ENCODE measurements around the gene MVB12B. TPM values are rescaled to one million over a fixed set of nuclear protein-coding genes. Genes with fewer than 3 reads are reported as not detected.
A peak's percentile ranks its signal among the peaks of the same experiment; 100 is the strongest.

Gene MVB12B
- total and polyA plus RNA-seq, 2 of the 13 experiments (the other 11 are each of a cell fraction or from before 2014, with no cell fraction given): 12.1 to 30.1 TPM

DNA sequence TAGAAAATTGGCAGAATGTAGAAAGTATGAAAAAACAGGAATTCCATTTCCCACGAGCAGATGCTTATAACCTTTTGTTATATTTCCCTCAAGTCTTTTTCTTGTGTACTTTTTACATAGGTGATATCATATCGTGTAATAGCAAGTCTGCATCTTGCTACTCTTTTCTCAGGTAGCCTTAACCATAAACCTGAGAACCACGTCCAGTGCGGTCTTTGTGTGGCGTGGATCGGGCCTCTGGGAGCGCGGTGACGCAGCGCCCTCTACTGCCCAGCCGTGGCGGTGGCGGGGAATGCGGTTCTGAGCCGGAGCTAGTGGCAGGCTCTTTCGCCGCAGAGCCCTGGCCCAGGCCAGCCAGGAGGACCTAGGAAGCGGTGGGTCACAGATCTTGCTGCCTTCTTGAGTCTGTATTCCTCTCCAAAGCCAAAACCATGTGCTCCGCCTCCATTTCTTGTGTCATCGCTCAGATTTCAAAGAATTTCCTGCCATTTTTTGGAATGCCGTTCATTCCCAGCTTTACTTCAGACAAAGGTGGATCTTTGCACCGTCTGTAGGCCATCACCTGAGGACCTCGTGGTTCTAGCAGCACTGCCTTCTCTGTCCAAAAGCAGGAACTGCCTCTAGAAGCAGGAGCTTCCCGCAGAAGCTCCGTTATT is 71.9 kb downstream of the MVB12B start (continued):
- TF ChIP-seq ZHX1 (CRISPR knock-in tag; IDR thresholded peaks at IDR 0.05; ENCODE audit: low read depth) (0 out of 2 replicates have a peak, but pooled peaks have one; percentile 50), ERF (CRISPR knock-in tag; IDR thresholded peaks at IDR 0.05) (peak; percentile 34; the same call in 1 of the 2 replicates), ZNF747 (CRISPR knock-in tag; IDR thresholded peaks at IDR 0.05; ENCODE audit: borderline replicate concordance) (no peak), SOX5 (CRISPR knock-in tag; IDR thresholded peaks at IDR 0.05; ENCODE audit: borderline replicate concordance) (no peak), ZNF720 (CRISPR knock-in tag; IDR thresholded peaks at IDR 0.05) (no peak), RFX3 (CRISPR knock-in tag; IDR thresholded peaks at IDR 0.05) (no peak), PCBP2 (optimal IDR thresholded peaks at IDR 0.05; ENCODE audit: low read depth, low read length, poor library complexity, severe bottlenecking) (no peak), MIER3 (CRISPR knock-in tag; IDR thresholded peaks at IDR 0.05; ENCODE audit: borderline replicate concordance) (0 out of 2 replicates have a peak, but pooled peaks have one; percentile 54), CREB3 (CRISPR knock-in tag; IDR thresholded peaks at IDR 0.05) (no peak), RARA (CRISPR knock-in tag; IDR thresholded peaks at IDR 0.05) (no peak), MYC (CRISPR knock-in tag; IDR thresholded peaks at IDR 0.05; ENCODE audit: borderline replicate concordance) (no peak), ZNF256 (CRISPR knock-in tag; conservative IDR thresholded peaks at IDR 0.05) (no peak), KDM3A (CRISPR knock-in tag; IDR thresholded peaks at IDR 0.05; ENCODE audit: low read depth) (peak; percentile 76; the same call in 1 of the 2 replicates), MAZ (IDR thresholded peaks at IDR 0.05; ENCODE audit: borderline replicate concordance, low read depth, low read length) (no peak), MAZ (CRISPR knock-in tag; IDR thresholded peaks at IDR 0.05; ENCODE audit: low read depth) (0 out of 2 replicates have a peak, but pooled peaks have one; percentile 23), ZNF660 (CRISPR knock-in tag; IDR thresholded peaks at IDR 0.05; ENCODE audit: borderline replicate concordance, low read depth) (no peak), TGIF2 (CRISPR knock-in tag; IDR thresholded peaks at IDR 0.05) (no peak), JUN (CRISPR knock-in tag; IDR thresholded peaks at IDR 0.05) (no peak), FOXC1 (CRISPR knock-in tag; IDR thresholded peaks at IDR 0.05; ENCODE audit: borderline replicate concordance) (no peak), ZNF558 (CRISPR knock-in tag; IDR thresholded peaks at IDR 0.05; ENCODE audit: borderline replicate concordance) (no peak)
- TF ChIP-seq, protein P1, sequence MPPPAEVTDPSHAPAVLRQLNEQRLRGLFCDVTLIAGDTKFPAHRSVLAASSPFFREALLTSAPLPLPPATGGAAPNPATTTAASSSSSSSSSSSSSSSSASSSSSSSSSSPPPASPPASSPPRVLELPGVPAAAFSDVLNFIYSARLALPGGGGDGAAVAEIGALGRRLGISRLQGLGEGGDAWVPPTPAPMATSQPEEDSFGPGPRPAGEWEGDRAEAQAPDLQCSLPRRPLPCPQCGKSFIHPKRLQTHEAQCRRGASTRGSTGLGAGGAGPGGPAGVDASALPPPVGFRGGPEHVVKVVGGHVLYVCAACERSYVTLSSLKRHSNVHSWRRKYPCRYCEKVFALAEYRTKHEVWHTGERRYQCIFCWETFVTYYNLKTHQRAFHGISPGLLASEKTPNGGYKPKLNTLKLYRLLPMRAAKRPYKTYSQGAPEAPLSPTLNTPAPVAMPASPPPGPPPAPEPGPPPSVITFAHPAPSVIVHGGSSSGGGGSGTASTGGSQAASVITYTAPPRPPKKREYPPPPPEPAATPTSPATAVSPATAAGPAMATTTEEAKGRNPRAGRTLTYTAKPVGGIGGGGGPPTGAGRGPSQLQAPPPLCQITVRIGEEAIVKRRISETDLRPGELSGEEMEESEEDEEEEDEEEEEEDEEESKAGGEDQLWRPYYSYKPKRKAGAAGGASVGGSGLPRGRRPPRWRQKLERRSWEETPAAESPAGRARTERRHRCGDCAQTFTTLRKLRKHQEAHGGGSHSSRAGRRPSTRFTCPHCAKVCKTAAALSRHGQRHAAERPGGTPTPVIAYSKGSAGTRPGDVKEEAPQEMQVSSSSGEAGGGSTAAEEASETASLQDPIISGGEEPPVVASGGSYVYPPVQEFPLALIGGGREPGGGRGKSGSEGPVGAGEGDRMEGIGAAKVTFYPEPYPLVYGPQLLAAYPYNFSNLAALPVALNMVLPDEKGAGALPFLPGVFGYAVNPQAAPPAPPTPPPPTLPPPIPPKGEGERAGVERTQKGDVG (CRISPR knock-in tag; IDR thresholded peaks at IDR 0.05; ENCODE audit: borderline replicate concordance): peak; percentile 89; the same call in 1 of the 2 replicates
- TF ChIP-seq, protein P2, sequence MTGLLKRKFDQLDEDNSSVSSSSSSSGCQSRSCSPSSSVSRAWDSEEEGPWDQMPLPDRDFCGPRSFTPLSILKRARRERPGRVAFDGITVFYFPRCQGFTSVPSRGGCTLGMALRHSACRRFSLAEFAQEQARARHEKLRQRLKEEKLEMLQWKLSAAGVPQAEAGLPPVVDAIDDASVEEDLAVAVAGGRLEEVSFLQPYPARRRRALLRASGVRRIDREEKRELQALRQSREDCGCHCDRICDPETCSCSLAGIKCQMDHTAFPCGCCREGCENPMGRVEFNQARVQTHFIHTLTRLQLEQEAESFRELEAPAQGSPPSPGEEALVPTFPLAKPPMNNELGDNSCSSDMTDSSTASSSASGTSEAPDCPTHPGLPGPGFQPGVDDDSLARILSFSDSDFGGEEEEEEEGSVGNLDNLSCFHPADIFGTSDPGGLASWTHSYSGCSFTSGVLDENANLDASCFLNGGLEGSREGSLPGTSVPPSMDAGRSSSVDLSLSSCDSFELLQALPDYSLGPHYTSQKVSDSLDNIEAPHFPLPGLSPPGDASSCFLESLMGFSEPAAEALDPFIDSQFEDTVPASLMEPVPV (CRISPR knock-in tag; IDR thresholded peaks at IDR 0.05): no peak
